T-cell (primary cell): Measurements from ENCODE around the gene METTL5. TPM values are rescaled to one million over a fixed set of nuclear protein-coding genes. Genes with fewer than 3 reads are reported as not detected.

Experiments
- ATAC-seq, 4 experiments: fragments of 200-7000 bp in 3 of 4; fragments of 150-1000 bp in 1 of 4; cut with Tn5 transposase; replicated peaks in 1 of 4; 1 replicate in 3 of 4; 2 replicates in 1 of 4; pipeline ENCODE4 v1.10.0; 2021; ENCODE audit warnings: moderate library complexity in 3 of 4, mild to moderate bottlenecking in 2 of 4, moderate number of reproducible peaks in 1 of 4
- CTCF ChIA-PET, 2 donors: fragments of 300-600 bp; sonication (Branson Sonifier 250); formaldehyde crosslinking; loops; one replicate each; lab custom pipeline; 2022; ENCODE audit warnings: antibody characterized with exemption in 2 of 2; lab: Charles Lee
- POLR2A ChIA-PET, 2 donors: fragments of 300-600 bp; sonication (Branson Sonifier 250); formaldehyde crosslinking; loops; one replicate each; lab custom pipeline; 2022; ENCODE audit warnings: antibody characterized with exemption in 2 of 2; lab: Charles Lee
- DNase-seq, 35 experiments: peaks; one replicate each; pipeline versions ENCODE4 v3.0.0 to v3.0.0-alpha.2; 2013 to 2023
- H3K27ac ChIP-seq: one replicate; pipeline ENCODE4 v1.5.1; 2013; ENCODE audit warnings: low read length
- H3K27me3 ChIP-seq, 2 experiments: replicated peaks in 1 of 2; 1 replicate in 1 of 2; 2 replicates in 1 of 2; pipeline versions ENCODE4 v1.6.1 to v1.7.0; 2013; ENCODE audit warnings: low read length in 1 of 2, mixed read lengths in 1 of 2; ENCODE audit not compliant: control insufficient read depth in 2 of 2, insufficient read depth in 2 of 2; ENCODE audit errors: extremely low read depth in 1 of 2
- H3K36me3 ChIP-seq, 2 donors: 1 replicate in 1 of 2; 2 replicates in 1 of 2; pipeline versions ENCODE4 v1.6.1 to v1.7.0; 2013; ENCODE audit warnings: low read length in 1 of 2; ENCODE audit not compliant: control insufficient read depth in 2 of 2, insufficient read depth in 1 of 2; ENCODE audit errors: extremely low read depth in 1 of 2
- H3K4me1 ChIP-seq, 2 experiments: 1 replicate in 1 of 2; 2 replicates in 1 of 2; pipeline versions ENCODE4 v1.6.1 to v1.7.0; 2013; ENCODE audit warnings: low read length in 2 of 2, mixed read lengths in 1 of 2; ENCODE audit not compliant: insufficient read depth in 2 of 2, control insufficient read depth in 1 of 2; ENCODE audit errors: extremely low read depth in 1 of 2
- H3K4me3 ChIP-seq, 2 donors: 1 replicate in 1 of 2; 2 replicates in 1 of 2; pipeline versions ENCODE4 v1.5.1 to v1.7.0; 2013; ENCODE audit warnings: mild to moderate bottlenecking in 2 of 2, low read length in 1 of 2, moderate library complexity in 1 of 2; ENCODE audit not compliant: control insufficient read depth in 1 of 2; ENCODE audit errors: extremely low read depth in 1 of 2
- H3K9me3 ChIP-seq: 2 replicates; pipeline ENCODE4 v1.7.0; 2013
- H3K27ac Mint-ChIP-seq, 2 donors: one replicate each; pipeline ENCODE4 v1.8.0; 2020 to 2021; ENCODE audit warnings: mild to moderate bottlenecking in 2 of 2, mixed read lengths in 2 of 2
- H3K27me3 Mint-ChIP-seq, 2 donors: one replicate each; pipeline ENCODE4 v1.8.0; 2021 to 2022; ENCODE audit warnings: mixed read lengths in 2 of 2
- H3K36me3 Mint-ChIP-seq: one replicate; pipeline ENCODE4 v1.8.0; 2021; ENCODE audit warnings: mixed read lengths
- H3K4me1 Mint-ChIP-seq, 3 donors: one replicate each; pipeline ENCODE4 v1.8.0; 2020 to 2022; ENCODE audit warnings: mixed read lengths in 3 of 3, mild to moderate bottlenecking in 1 of 3
- H3K4me3 Mint-ChIP-seq, 3 donors: one replicate each; pipeline ENCODE4 v1.8.0; 2020 to 2022; ENCODE audit warnings: mild to moderate bottlenecking in 3 of 3, mixed read lengths in 3 of 3, moderate library complexity in 3 of 3
- H3K9me3 Mint-ChIP-seq, 3 donors: one replicate each; pipeline ENCODE4 v1.8.0; 2020 to 2022; ENCODE audit warnings: mixed read lengths in 3 of 3
- WGBS: methylation state at CpG from one replicate; pipeline ENCODE4 v1.1.5; 2013; ENCODE audit warnings: missing lambda C conversion rate; ENCODE audit not compliant: insufficient coverage; 5-methylcytosine and 5-hydroxymethylcytosine counted together
- total RNA-seq, 35 experiments: library from RNA in 6 of 35; stranded (reverse) in 6 of 35; fragments of 120-200 nt in 1 of 35; gene quantifications; one replicate each; pipeline versions ENCODE4 v1.2.1 to v1.2.4 and lab custom pipeline; 2013 to 2026

The METTL5 gene
- total RNA-seq, 5 donors from 2014 or later (not counting 1 experiment from before 2014, with no cell fraction given), result 27.3 to 45.8 (median 41.0) TPM

GRCh38 chr2:169838743-169839489, 14.2 kb upstream of the METTL5 start:
- Histone ChIP-seq H3K36me3 (no peaks in the 10 kb centered on the region), H3K4me1 (peaks cover 0 to 4% of the 10 kb centered on the region in 2 experiments), H3K27ac (no peak overlapping the region), H3K4me3 (no peak overlapping the region), H3K9me3 (no peaks in the 10 kb centered on the region), H3K27me3 (no peaks in the 10 kb centered on the region)
- Mint-ChIP-seq H3K27me3 (no peaks in the 10 kb centered on the region), H3K36me3 (peaks cover 18% of the 10 kb centered on the region), H3K4me3 (no peak overlapping the region), H3K9me3 (no peaks in the 10 kb centered on the region), H3K4me1 (peaks cover 53 to 67% (median 62%) of the 10 kb centered on the region in 3 donors), H3K27ac (no peak overlapping the region)
- ATAC-seq, result no peak
- no peak for DNase-seq
- no CpG with 5 or more reads among the region's 2 CpGs for WGBS
- POLR2A ChIA-PET, result no interaction called here
- CTCF ChIA-PET, result no interaction called here

- Mint-ChIP-seq H3K4me1 (peaks cover 60 to 71% (median 66%) of the 10 kb centered on the region in 3 donors), H3K4me3 (no peak overlapping the region), H3K27me3 (no peaks in the 10 kb centered on the region), H3K27ac (no peak overlapping the region), H3K36me3 (peaks cover 17% of the 10 kb centered on the region), H3K9me3 (no peaks in the 10 kb centered on the region)
- POLR2A ChIA-PET, result interaction anchor here in 1 of 2 donors (0.5 kb wide), 1 partner anchor 30 kb away, joined by 3 read pairs; no protein-coding TSS in a partner anchor
- CTCF ChIA-PET, result no interaction called here
- DNase-seq (no peak), ATAC-seq (no peak)
- Histone ChIP-seq H3K27ac (no peak overlapping the region), H3K4me1 (no peaks in the 10 kb centered on the region), H3K4me3 (no peak overlapping the region), H3K36me3 (peaks cover 0 to 5% of the 10 kb centered on the region in 2 donors), H3K27me3 (no peaks in the 10 kb centered on the region), H3K9me3 (no peaks in the 10 kb centered on the region)
- WGBS, result no CpG with 5 or more reads among the region's 1 CpG
Measured at GRCh38 chr2:169834401-169834800, 9.7 kb upstream of the METTL5 start.

GRCh38 chr2:169828141-169828811, 3.6 kb upstream of the METTL5 start:
- Mint-ChIP-seq H3K27me3 (no peaks in the 10 kb centered on the region), H3K4me3 (peak overlapping the region; percentile 94 to 98 (median 95)), H3K9me3 (no peaks in the 10 kb centered on the region), H3K36me3 (peaks cover 14% of the 10 kb centered on the region), H3K4me1 (peaks cover 59 to 68% (median 66%) of the 10 kb centered on the region in 3 donors), H3K27ac (peak overlapping the region; percentile 86 to 90)
- ChIA-PET CTCF (interaction anchor here (0.5 to 1.5 kb wide), 12 partner anchors 10 to 1909 kb away, joined by 3 to 6 read pairs (median 4); partner anchors contain the start of gene SSB (in 1 of the 2)), POLR2A (interaction anchor here (0.5 to 1.0 kb wide), 6 partner anchors 27 to 294 kb away, joined by 3 to 7 read pairs (median 4); no protein-coding TSS in a partner anchor)
- peaks cover 0 to 5% of the 10 kb centered on the region in 2 donors for H3K36me3 ChIP-seq
- peak in 30 of 35 experiments; percentile 5 to 56 (median 29) for DNase-seq
- peak overlapping the region; percentile 52 to 83 for H3K4me3 ChIP-seq
- ATAC-seq, result peak; percentile 24 to 53 (median 44)
- no peaks in the 10 kb centered on the region for H3K9me3 ChIP-seq
- no peak overlapping the region for H3K27ac ChIP-seq
- no peaks in the 10 kb centered on the region for H3K27me3 ChIP-seq
- H3K4me1 ChIP-seq, result peaks cover 19 to 31% of the 10 kb centered on the region in 2 experiments
- WGBS, result 0% methylated on average over 12 of the region's 13 CpGs

GRCh38 chr2:169827272-169828140, 2.8 kb upstream of the METTL5 start, which contains the start of gene UBR3:
Gene UBR3, plus strand, starts transcription at chr2:169827454. Its CDS starts 54 bp downstream, at chr2:169827508.
- peak within 1 kb of the TSS; percentile 94 to 98 (median 95) for H3K4me3 Mint-ChIP-seq
- H3K27ac Mint-ChIP-seq, result peak within 1 kb of the TSS; percentile 86 to 90

GRCh38 chr2:169823996-169824372, 721 bp downstream of the METTL5 start:
- DNase-seq, result no peak
- ChIA-PET CTCF (interaction anchor here (0.7 to 1.4 kb wide), 6 partner anchors 8 to 125 kb away, joined by 3 to 7 read pairs (median 4); no protein-coding TSS in a partner anchor), POLR2A (interaction anchor here (0.5 to 0.6 kb wide), 3 partner anchors 9 to 239 kb away, joined by 3 to 4 read pairs (median 4); no protein-coding TSS in a partner anchor)
- peaks cover 14% of the 10 kb centered on the region for H3K36me3 Mint-ChIP-seq
- peaks cover 0 to 9% of the 10 kb centered on the region in 2 donors for H3K36me3 ChIP-seq
- peak overlapping the region; percentile 67 to 86 for H3K27ac Mint-ChIP-seq
- peak overlapping the region; percentile 84 to 88 for H3K4me3 ChIP-seq
- H3K9me3 Mint-ChIP-seq, result no peaks in the 10 kb centered on the region
- H3K4me1 Mint-ChIP-seq, result peaks cover 61 to 62% (median 61%) of the 10 kb centered on the region in 3 donors
- peak overlapping the region; percentile 59 for H3K27ac ChIP-seq
- H3K27me3 Mint-ChIP-seq, result no peaks in the 10 kb centered on the region
- WGBS, result 0% methylated on average over 2 of the region's 4 CpGs
- H3K27me3 ChIP-seq, result no peaks in the 10 kb centered on the region
- peak overlapping the region; percentile 87 to 94 (median 90) for H3K4me3 Mint-ChIP-seq
- H3K9me3 ChIP-seq, result no peaks in the 10 kb centered on the region
- peaks cover 21 to 39% of the 10 kb centered on the region in 2 experiments for H3K4me1 ChIP-seq
- peak in 2 of 4 experiments; percentile 1 to 5 for ATAC-seq

More at GRCh38 chr2:169827272-169828140, 2.8 kb upstream of the METTL5 start, which contains the start of gene UBR3:
- peaks cover 63 to 70% (median 69%) of the 10 kb centered on the region in 3 donors for H3K4me1 Mint-ChIP-seq
- H3K36me3 Mint-ChIP-seq, result peaks cover 15% of the 10 kb centered on the region
- peak within 1 kb of the TSS; percentile 52 to 83 for H3K4me3 ChIP-seq
- peak; percentile 74 to 95 (median 84) for DNase-seq
- no peaks in the 10 kb centered on the region for H3K27me3 Mint-ChIP-seq
- H3K27me3 ChIP-seq, result no peaks in the 10 kb centered on the region
- peaks cover 0 to 5% of the 10 kb centered on the region in 2 donors for H3K36me3 ChIP-seq
- ChIA-PET POLR2A (interaction anchor here (0.5 to 1.0 kb wide), 6 partner anchors 69 to 1333 kb away, joined by 3 to 6 read pairs (median 4); no protein-coding TSS in a partner anchor), CTCF (interaction anchor here (0.5 to 1.2 kb wide), 10 partner anchors 9 to 1910 kb away, joined by 3 to 7 read pairs (median 4); partner anchors contain the start of gene SSB (in 1 of the 2))
- H3K9me3 ChIP-seq, result no peaks in the 10 kb centered on the region
- ATAC-seq, result peak; percentile 82 to 85 (median 84)
- H3K4me1 ChIP-seq, result peaks cover 23 to 38% of the 10 kb centered on the region in 2 experiments
- H3K9me3 Mint-ChIP-seq, result no peaks in the 10 kb centered on the region
- no peak within 1 kb of the TSS for H3K27ac ChIP-seq
- under 1% methylated on average over 103 of the region's 104 CpGs for WGBS
